Left ventricle myocardium inferior (tissue), 1 donor: ENCODE measurements around the gene ADA. TPM values are rescaled to one million over a fixed set of nuclear protein-coding genes. Genes with fewer than 3 reads are reported as not detected.
"Not testable (repeated sequence)": the region's sequence is repeated elsewhere in the genome, so short reads cannot be mapped to it uniquely, and the experiment has no call there.

Experiments
- DNase-seq: peaks from one replicate; pipeline ENCODE4 v3.0.0-alpha.2; 2020
- H3K27ac ChIP-seq: fragments of 200-600 bp; replicated peaks from 2 replicates; pipeline ENCODE4 v1.8.0; 2021
- H3K27me3 ChIP-seq: fragments of 200-600 bp; 2 replicates; pipeline ENCODE4 v1.8.0; 2021; ENCODE audit warnings: low read depth
- H3K36me3 ChIP-seq: fragments of 200-600 bp; 2 replicates; pipeline ENCODE4 v1.8.0; 2021
- H3K4me1 ChIP-seq: fragments of 200-600 bp; 2 replicates; pipeline ENCODE4 v1.8.0; 2021
- H3K4me3 ChIP-seq: fragments of 200-600 bp; 2 replicates; pipeline ENCODE4 v1.8.0; 2021; ENCODE audit warnings: mild to moderate bottlenecking, moderate library complexity
- H3K9me3 ChIP-seq: fragments of 200-600 bp; replicated peaks from 2 replicates; pipeline ENCODE4 v1.8.0; 2021
- CTCF ChIP-seq: fragments of 200-600 bp; IDR thresholded peaks from 2 replicates; pipeline ENCODE4 v1.8.0; 2021; ENCODE audit warnings: antibody characterized with exemption, mild to moderate bottlenecking, borderline replicate concordance
- intact Hi-C: fragments of 100-400 bp; cut with micrococcal nuclease; formaldehyde crosslinking; loops from one replicate; pipeline ENCODE4 v1.11.0; 2022
- total RNA-seq: library from RNA; stranded (reverse); fragmentation: NEBNext Ultra II Directional; extraction: Animal tissue kit (Norgen Biotek cat#: 25700); gene quantifications from one replicate; pipeline ENCODE4 v1.2.1, GENCODE V29; 2021
- donor health status: DM: no; HTN: yes; CAD: no; lungs with severe emphysema.

ADA gene
- total RNA-seq, 1 donor from 2014 or later, result 6.7 TPM

- intact Hi-C loops, result loop anchor here (10.0 kb wide), 1 partner anchor 299 kb away; no protein-coding TSS in a partner anchor
- no peak overlapping the region for H3K4me3 ChIP-seq
- no peaks in the 10 kb centered on the region for H3K9me3 ChIP-seq
- no peaks in the 10 kb centered on the region for H3K36me3 ChIP-seq
- H3K27me3 ChIP-seq, result no peaks in the 10 kb centered on the region
- peak; percentile 81 for TF ChIP-seq CTCF
- DNase-seq, result peak; percentile 46
- H3K4me1 ChIP-seq, result peaks cover 22% of the 10 kb centered on the region
- H3K27ac ChIP-seq, result no peak overlapping the region
Observed at GRCh38 chr20:44683263-44684046, 32.0 kb upstream of the ADA start.

GRCh38 chr20:44681796-44682566 is 30.5 kb upstream of the ADA start:
- Histone ChIP-seq H3K36me3 (no peaks in the 10 kb centered on the region), H3K4me3 (no peak overlapping the region), H3K4me1 (peaks cover 13% of the 10 kb centered on the region), H3K9me3 (no peaks in the 10 kb centered on the region), H3K27me3 (no peaks in the 10 kb centered on the region), H3K27ac (no peak overlapping the region)
- no peak for TF ChIP-seq CTCF
- no peak for DNase-seq
- intact Hi-C loops, result loop anchor here (10.0 kb wide), 1 partner anchor 297 kb away; no protein-coding TSS in a partner anchor

GRCh38 chr20:44678990-44679611 is 27.6 kb upstream of the ADA start:
- Histone ChIP-seq H3K27me3 (no peaks in the 10 kb centered on the region), H3K36me3 (no peaks in the 10 kb centered on the region), H3K9me3 (no peaks in the 10 kb centered on the region), H3K4me1 (no peaks in the 10 kb centered on the region), H3K27ac (no peak overlapping the region), H3K4me3 (no peak overlapping the region)
- DNase-seq, result no peak
- intact Hi-C loops, result no loop called here
- TF ChIP-seq CTCF, result no peak

GRCh38 chr20:44678242-44678641 is 26.7 kb upstream of the ADA start:
- no peak for DNase-seq
- no peak overlapping the region for H3K27ac ChIP-seq
- H3K4me1 ChIP-seq, result no peaks in the 10 kb centered on the region
- intact Hi-C loops, result no loop called here
- no peak overlapping the region for H3K4me3 ChIP-seq
- no peaks in the 10 kb centered on the region for H3K27me3 ChIP-seq
- H3K9me3 ChIP-seq, result no peaks in the 10 kb centered on the region
- no peak for TF ChIP-seq CTCF
- H3K36me3 ChIP-seq, result no peaks in the 10 kb centered on the region

GRCh38 chr20:44672318-44672902 is 20.9 kb upstream of the ADA start:
- not testable (repeated sequence) for DNase-seq, H3K27me3 ChIP-seq, H3K9me3 ChIP-seq

GRCh38 chr20:44671541-44671940 is 20.0 kb upstream of the ADA start:
- H3K27ac ChIP-seq, H3K4me3 ChIP-seq, H3K4me1 ChIP-seq, H3K36me3 ChIP-seq, H3K9me3 ChIP-seq, intact Hi-C loops, DNase-seq, H3K27me3 ChIP-seq: not testable (repeated sequence)

More at GRCh38 chr20:44672318-44672902, 20.9 kb upstream of the ADA start:
- H3K4me1 ChIP-seq, intact Hi-C loops, H3K36me3 ChIP-seq, H3K27ac ChIP-seq, H3K4me3 ChIP-seq: not testable (repeated sequence)

GRCh38 chr20:44670851-44671250 is 19.4 kb upstream of the ADA start:
- intact Hi-C loops, H3K27ac ChIP-seq, H3K9me3 ChIP-seq, H3K27me3 ChIP-seq, H3K4me1 ChIP-seq, H3K36me3 ChIP-seq, DNase-seq, H3K4me3 ChIP-seq: not testable (repeated sequence)
